Right ventricle myocardium superior (tissue), 1 donor: ENCODE results near the gene PRR7. TPM values are rescaled to one million over a fixed set of nuclear protein-coding genes. Genes with fewer than 3 reads are reported as not detected.

Source experiments
- ATAC-seq: fragments of 200-7000 bp; cut with Tn5 transposase; one replicate; pipeline ENCODE4 v1.9.1; 2020; ENCODE audit warnings: mild to moderate bottlenecking; ENCODE audit not compliant: poor library complexity
- DNase-seq: peaks from one replicate; pipeline ENCODE4 v3.0.0-alpha.2; 2020
- intact Hi-C: fragments of 100-400 bp; cut with DNase I; formaldehyde crosslinking; loops from one replicate; pipeline ENCODE4 v1.11.2; 2022
- total RNA-seq: library from RNA; stranded (reverse); fragmentation: NEBNext Ultra II Directional; extraction: Animal tissue kit (Norgen Biotek cat#: 25700); gene quantifications from one replicate; pipeline ENCODE4 v1.2.1, GENCODE V29; 2021
- donor health status: DM: no; HTN: yes; CAD: no; lungs with severe emphysema.

Gene PRR7
- total RNA-seq, 1 donor from 2014 or later = 0.59 TPM

- ATAC-seq (no peak), DNase-seq (no peak)
- intact Hi-C loops = loop anchor here (2.0 kb wide), 2 partner anchors 47 to 111 kb away; no protein-coding TSS in a partner anchor
Observed at GRCh38 chr5:177501874-177502678, 55.5 kb downstream of the PRR7 start.

- DNase-seq (no peak), ATAC-seq (no peak)
- intact Hi-C loops = no loop called here
Observed at GRCh38 chr5:177502886-177503285, 56.3 kb downstream of the PRR7 start.

GRCh38 chr5:177503351-177504085, 56.9 kb downstream of the PRR7 start:
- ATAC-seq = no peak

GRCh38 chr5:177504086-177505056, 57.8 kb downstream of the PRR7 start:
- ATAC-seq (no peak), DNase-seq (no peak)
- intact Hi-C loops = no loop called here

More at GRCh38 chr5:177503351-177504085, 56.9 kb downstream of the PRR7 start:
- intact Hi-C loops = no loop called here
- DNase-seq = no peak

GRCh38 chr5:177505075-177505474, 58.5 kb downstream of the PRR7 start:
- no peak for DNase-seq

More at GRCh38 chr5:177505075-177505474, 58.5 kb downstream of the PRR7 start:
- intact Hi-C loops = no loop called here
- ATAC-seq = no peak

Other genes with a start within 250 kb of the PRR7 start
- gene RAB24, start 143.1 kb upstream of the PRR7 start, total RNA-seq = 21.2 TPM
- 27.6 TPM for gene PRELID1, start 143.0 kb upstream of the PRR7 start, total RNA-seq
- gene MXD3, start 134.9 kb upstream of the PRR7 start, total RNA-seq = 2.5 TPM
- gene LMAN2, start 95.1 kb upstream of the PRR7 start, total RNA-seq = 56.8 TPM
- 2.4 TPM for gene RGS14, start 88.9 kb upstream of the PRR7 start, total RNA-seq
- not detected for gene SLC34A1, start 62.4 kb upstream of the PRR7 start, total RNA-seq
- gene PFN3, start 46.2 kb upstream of the PRR7 start, total RNA-seq = not detected
- not detected for gene F12, start 37.2 kb upstream of the PRR7 start, total RNA-seq
- gene GRK6, start 20.1 kb upstream of the PRR7 start, total RNA-seq = 16.0 TPM
- 24.2 TPM for gene DBN1, start 26.8 kb downstream of the PRR7 start, total RNA-seq
- gene PDLIM7, start 50.8 kb downstream of the PRR7 start, total RNA-seq = 37.0 TPM
- gene DOK3, start 63.0 kb downstream of the PRR7 start, total RNA-seq = 4.2 TPM
- 22.6 TPM for gene DDX41, start 70.1 kb downstream of the PRR7 start, total RNA-seq
- 23.2 TPM for gene FAM193B, start 107.7 kb downstream of the PRR7 start, total RNA-seq
- 61.0 TPM for gene TMED9, start 145.4 kb downstream of the PRR7 start, total RNA-seq
- gene B4GALT7, start 153.3 kb downstream of the PRR7 start, total RNA-seq = 12.9 TPM